ENCODE data around the gene ENTR1.

Gene ENTR1

DNA sequence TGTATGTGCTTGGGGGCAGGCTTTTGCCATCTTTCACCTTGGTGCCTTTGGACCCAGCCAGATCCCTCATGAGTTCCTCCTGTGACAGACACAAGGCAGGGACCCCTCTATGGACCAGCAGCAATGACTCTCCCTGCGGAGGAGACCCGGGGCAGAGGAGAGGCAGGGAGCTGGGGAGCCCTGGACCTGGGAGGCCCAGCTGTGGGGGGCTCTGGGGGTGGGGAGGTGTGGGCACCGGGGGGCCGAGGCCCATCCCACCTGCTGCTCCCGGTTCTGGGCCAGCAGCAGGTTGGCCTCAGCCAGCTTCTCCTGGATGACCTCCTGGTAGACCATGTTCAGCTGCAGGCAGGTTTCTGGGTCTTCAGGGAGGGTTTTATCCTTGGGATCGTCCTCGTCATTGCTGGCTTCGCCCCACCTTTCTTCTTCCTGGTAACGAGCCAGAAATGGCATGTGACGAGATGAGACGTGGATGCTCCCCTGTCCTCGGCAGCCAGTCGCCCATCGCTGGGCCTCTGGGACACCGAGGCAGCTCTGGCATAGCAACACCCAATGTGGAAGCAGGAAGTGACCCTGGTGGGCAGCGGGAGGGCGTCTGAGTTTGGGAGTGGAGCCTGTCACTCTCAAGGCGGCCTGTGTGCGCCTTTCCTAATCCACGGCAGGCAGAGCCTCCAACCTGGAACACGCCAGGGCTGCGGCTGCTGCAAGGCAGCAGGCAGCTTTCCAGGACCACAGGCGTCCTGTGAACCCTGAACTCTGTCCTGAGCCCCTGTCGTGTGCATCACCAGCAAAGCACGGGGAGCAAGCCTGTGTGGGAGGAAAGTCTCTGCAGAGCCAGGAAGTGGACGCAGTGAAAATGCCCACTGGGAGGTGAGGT is 14.8 kb downstream of the ENTR1 start:
- no peak for DNase-seq

DNA sequence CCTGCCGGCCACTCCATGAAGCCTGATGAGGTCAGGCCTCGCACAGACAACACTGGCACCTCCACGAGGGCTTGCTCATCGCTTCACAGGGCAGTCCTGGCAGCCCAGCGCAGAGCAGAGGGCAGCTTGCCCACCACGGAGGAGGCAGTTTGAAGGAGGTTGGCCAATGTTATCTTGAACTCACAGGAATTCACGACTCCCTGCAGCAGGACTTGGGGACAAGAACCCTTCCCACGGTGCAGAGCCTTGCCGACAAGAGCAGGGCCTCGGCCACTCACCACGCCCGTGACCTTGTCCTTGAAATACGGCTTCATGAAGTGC is 15.4 kb downstream of the ENTR1 start:
- DNase-seq = no peak

DNA sequence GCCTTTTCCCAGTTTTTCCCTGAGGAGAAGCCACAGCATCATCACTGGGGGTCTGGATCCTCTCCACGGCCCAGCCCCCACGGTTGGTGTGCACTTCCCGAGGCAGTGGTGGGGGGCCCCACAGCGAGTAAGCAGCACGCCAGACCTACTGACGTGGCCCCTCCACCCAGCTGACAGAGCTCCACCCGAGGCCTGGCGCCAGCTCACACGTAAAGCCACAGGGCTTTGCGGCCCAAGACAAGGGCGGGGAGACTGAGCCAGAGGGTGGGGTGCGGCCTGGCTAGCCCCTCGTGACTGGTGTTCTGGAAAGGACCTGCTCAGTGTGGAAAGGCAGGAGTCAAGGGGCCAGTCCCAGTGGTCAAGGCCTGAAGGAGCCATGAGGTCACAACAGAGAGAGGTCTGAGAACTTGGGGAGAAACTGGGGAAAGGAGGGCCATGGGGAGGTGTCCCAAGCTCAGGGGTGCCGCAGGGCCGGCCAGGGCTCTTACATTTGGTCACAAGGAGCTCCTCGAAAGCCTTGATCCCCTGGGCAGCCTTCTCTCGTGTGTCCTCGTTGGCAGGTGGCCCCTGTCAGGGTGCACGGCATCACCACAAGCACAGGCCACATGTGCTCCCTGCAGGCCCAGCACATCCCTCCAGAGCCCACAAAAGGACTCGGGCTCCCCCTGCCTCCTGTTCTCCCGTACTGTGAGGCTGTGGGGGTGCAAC is 15.9 kb downstream of the ENTR1 start:
- no peak for DNase-seq

- DNase-seq = no peak
These were observed 16.9 kb downstream of the ENTR1 start for GRCh38 chr9:136393531-136393930.

- no peak for DNase-seq
These were observed 17.6 kb downstream of the ENTR1 start for GRCh38 chr9:136392538-136393449.

DNA sequence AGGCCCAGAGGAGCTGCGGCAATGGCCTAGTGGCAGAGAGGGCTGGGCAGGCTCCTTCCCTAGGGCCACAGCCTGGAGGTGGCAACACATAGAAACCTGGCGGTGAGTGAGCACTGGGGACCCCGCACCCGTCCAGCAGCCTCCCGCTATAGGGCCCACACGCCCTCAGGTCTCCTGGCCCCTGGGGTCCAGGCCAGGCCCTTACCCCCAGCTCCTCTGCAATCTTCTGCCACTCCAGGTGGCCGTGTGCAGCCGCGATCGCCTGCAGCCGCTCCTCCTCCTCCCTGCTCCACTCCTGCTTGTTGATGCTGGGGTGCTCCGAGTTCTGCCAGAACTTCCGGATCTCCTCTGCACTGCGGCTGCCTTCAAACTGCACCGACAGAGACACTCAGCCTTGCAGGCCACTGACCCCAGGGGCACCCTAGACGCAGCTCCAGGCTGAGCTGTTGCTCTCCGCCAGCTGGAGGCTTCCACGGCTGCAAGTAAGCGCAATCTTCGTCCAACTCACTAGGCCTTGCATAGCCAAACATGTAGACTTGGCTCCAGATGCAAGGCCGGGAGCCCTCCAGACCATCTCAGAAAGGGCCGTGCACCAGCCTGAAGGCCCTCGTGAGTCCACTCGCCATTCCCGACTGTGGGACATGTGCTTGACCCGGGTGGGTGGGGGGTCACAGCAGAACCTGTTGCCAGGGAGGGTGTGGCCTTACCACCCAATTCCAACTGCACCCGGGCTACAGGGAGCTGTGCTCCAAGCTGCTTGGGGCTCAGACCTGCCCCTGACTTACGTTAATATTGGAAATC is 18.5 kb downstream of the ENTR1 start:
- DNase-seq = no peak

DNA sequence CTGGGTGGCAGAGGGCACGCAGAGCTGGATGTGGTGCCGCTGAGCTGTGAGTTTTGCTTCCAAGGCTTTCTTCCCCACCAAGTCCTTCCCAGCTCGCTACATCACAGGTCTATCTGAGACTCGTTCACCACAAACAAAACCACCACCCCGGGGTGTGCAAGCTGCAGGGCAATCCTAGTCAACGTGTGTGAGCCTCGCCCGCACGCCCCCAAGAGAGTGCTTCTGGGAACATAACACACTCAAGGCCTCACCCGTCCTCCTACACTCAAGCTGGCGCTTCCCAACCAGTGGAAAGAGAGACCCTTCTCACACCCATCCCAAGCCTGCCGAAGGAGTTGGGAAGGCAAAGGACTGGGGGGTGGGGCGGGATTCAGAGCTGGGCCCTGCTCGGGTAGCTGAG is 21.0 kb downstream of the ENTR1 start:
- DNase-seq = no peak

DNA sequence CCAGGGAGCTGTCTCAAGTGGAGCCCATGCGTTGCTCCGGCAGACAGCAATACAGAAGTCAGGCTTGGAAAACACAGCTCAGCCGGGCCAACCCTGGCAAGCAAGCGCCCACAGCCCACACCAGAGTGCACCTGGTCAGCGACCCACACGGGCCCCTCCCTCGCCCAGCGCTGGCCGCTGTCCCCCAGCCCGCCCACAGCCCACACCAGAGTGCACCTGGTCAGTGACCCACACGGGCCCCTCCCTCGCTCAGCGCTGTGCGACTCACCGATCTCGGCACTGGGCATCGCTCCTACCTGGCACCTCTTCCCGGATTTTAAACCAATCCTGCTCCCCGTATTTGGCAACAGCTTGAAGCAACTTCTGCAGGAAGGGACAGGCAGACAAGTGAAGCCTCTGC is 23.2 kb downstream of the ENTR1 start:
- no peak for DNase-seq

- DNase-seq = peak; percentile 93
These were observed 24.4 kb downstream of the ENTR1 start for GRCh38 chr9:136386018-136386417.

GRCh38 chr9:136385015-136385414 is 25.4 kb downstream of the ENTR1 start:
- DNase-seq = no peak

DNA sequence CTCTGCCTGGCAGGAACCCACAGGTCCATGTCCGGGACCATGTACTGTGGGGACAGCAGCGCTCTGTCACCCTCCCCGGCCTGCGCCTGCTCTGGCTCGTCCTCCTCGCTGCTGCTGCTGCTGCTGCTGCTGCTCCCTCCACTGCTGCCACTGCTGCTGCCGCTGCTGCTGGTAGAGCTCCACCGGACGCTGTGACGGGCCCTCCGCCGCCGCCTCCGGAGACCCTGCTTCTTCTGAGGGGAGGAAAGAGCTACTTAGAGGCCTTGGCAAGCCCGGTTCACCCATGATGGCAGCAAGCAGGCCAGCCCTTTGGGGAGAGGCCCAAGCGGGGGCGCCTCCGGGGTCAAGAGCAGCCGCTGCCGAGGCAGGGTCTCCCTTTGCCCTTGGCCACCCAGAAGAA is 27.0 kb downstream of the ENTR1 start:
- no peak for DNase-seq

DNA sequence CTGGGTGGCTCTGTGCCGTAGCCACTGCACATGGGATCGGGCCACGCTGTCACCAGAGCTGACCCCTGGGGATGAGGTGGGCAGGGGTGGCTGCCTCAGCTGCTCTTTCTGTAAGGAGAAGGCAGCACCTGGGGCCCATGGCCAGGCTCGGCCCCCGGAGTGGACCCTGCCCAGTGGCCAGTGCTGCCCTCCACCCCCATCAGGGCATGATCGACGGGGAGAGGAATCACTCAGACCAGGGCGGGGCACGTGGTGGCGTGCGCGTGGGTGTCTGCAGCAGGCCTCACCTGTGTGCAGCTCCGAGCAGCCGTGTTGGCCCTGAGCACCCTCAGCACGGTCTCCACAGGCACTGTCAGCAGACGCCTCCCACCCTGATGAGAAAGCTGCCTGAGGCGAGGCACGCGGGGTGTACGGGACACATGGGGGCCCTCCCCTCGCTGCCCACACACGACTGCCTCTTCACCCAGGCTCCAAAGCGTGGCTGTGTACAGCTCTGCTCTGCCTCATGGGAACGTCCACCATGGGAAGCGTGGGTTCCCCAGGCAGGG is 28.4 kb downstream of the ENTR1 start:
- DNase-seq = no peak

DNA sequence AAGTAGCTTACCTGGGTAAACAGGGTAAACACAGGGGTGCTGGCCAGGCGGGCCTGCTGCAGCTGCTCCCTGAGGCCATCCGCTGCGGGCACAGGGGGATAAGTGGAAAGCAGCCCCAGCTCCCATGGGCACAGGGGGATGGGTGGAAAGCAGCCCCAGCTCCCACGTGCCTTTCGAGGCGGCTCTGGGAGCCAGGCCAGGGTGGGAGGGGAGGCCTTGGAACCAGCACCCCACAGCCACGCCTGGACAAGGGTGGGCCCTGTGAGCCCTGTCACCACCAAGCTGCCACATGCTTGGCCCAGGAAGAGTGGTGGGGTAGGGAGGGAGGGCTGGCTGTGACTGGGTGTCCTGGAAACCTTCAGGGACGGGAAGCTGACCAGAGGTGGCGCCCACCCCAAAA is 29.1 kb downstream of the ENTR1 start:
- DNase-seq = no peak

DNA sequence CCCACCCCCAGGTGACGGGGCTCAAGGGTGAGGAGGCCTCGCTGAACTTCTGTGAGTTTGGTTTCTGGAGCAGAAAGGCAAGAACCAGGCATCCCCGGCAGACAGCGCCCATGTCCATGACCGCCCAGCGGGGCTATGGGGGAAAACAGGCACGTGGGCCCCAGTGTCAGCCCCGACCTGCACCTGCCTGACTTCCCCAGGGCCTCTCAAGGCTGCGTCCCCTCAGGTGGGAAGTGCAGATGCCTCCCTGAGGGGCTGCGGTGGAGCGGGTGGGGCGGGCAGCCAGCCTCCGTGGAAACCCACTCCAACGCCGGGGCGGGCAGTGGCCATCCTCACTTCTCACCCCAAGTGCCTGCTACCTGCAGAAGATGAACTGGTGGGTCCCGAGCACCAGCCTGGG is 30.0 kb downstream of the ENTR1 start:
- no peak for DNase-seq

DNA sequence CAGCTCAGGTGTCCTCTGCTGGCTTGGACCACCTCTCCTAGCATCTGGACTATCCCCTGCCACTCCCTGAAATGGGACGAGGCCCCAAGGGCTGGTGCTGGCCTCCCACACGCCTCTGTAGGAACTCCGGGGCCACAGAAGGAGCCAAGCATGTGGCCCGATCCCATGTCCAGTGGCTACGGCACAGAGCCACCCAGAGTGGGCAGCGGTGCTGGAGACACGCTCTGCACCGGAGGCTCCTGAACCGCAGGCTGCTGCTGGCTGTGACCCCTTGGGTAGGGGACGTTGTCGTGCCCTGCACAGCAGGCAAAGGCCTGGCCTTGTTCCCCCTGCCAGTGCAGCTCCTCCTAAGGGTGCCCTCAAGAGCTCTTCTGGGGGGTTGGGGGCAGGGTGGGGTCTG is 30.5 kb downstream of the ENTR1 start:
- no peak for DNase-seq

GRCh38 chr9:136379401-136379800 is 31.0 kb downstream of the ENTR1 start:
- DNase-seq = no peak

DNA sequence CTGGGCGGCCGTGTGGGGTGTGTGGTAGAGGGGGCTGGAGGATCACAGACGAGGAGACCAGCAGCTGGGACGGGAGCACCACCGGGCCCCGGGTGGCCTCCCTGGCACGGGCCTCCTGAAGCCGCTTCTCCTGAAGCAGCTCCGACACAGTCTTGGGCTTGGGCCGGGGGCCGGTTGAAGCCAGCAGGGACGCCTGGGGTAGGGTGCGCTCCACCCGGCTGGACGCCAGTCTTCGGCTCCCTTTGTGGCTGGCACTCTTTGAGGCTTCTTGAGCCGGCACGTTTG is 31.5 kb downstream of the ENTR1 start:
- DNase-seq = no peak

- DNase-seq = no peak
These were observed 32.0 kb downstream of the ENTR1 start for GRCh38 chr9:136378170-136379002.

- no peak for DNase-seq
These were observed 32.9 kb downstream of the ENTR1 start for GRCh38 chr9:136377341-136378169.

DNA sequence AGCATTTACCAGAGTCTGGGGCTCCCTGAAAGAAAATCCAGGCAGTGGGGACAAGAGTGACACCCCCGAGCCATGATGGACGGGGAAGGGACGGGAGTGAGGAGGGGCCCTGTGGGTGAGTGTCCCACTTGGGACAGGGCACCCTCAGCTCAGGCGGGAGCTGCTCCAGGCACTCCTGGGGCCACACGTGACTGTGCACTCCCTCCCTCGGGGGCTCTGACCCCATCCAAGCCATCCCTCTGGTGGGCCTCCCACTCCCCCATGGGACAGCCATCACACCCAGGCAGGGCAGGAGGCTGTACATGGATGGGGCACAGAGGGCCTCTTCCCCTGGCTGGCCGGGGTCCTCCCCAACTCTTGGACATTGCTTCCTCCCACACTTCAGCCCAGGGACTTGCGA is 34.0 kb downstream of the ENTR1 start:
- DNase-seq = no peak

DNA sequence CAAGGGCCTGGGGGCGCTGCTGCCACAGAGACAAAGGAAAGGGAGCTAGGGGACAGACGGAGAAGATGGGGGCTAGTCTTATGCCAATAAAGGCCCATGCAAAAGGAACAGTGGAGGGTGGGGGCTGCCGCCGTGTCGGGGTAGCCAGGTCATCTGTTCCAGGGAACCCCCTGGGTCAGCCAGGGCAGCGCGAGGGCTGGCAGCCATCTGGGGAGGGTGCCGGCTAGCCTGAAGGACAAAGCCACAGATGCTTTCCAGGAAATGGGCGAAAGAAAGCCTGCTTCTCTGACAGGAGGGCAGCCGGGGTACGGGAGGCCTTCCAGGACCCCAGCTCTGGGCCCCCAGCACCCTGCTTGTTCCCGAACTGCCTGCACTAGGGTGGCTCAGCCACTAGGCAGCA is 35.3 kb downstream of the ENTR1 start:
- no peak for DNase-seq

Data from NCI-H2171 (cell line).